ENCODE data around the gene WFIKKN2.

DNA sequence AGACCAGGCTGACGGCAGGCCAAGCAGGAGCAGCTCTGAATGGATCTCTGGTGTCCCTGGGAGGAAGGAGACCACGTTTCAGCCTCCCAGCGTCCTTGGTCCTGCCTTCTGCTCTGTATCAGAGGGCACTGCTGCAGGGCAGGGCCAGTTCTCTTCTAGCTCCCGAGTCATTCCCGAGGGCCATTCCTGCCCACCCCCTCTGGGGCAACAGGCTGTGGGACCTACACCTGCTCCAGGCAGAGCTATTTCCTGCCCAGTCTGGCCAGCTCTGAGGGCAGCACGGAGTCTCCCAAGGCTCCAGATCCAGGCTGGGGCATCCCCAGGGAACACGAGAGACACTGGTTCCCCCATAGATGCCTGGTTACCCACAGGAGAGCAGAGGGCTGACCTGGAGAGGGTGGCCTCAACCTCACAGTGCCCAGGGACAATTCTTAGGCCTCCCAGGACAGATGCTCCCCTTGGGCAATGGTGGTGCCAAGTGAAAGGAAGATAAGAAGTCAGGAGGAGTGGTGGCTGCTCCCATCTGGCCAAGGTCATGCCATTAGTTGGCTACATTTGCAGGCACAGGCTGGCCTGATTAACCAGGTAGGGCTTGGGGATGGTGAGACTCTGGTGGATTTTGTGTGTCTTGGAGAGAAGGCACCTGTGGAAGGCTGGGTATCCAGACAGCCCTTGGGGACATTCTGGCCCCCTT, 2.0 kb downstream of the WFIKKN2 start:
- TF ChIP-seq, protein P1, sequence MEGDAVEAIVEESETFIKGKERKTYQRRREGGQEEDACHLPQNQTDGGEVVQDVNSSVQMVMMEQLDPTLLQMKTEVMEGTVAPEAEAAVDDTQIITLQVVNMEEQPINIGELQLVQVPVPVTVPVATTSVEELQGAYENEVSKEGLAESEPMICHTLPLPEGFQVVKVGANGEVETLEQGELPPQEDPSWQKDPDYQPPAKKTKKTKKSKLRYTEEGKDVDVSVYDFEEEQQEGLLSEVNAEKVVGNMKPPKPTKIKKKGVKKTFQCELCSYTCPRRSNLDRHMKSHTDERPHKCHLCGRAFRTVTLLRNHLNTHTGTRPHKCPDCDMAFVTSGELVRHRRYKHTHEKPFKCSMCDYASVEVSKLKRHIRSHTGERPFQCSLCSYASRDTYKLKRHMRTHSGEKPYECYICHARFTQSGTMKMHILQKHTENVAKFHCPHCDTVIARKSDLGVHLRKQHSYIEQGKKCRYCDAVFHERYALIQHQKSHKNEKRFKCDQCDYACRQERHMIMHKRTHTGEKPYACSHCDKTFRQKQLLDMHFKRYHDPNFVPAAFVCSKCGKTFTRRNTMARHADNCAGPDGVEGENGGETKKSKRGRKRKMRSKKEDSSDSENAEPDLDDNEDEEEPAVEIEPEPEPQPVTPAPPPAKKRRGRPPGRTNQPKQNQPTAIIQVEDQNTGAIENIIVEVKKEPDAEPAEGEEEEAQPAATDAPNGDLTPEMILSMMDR (IDR thresholded peaks at IDR 0.05; ENCODE audit: low read length), result no peak
- TF ChIP-seq EZH2 (IDR thresholded peaks at IDR 0.05; ENCODE audit: borderline replicate concordance, low read length), result no peak

All from OCI-LY1 (cell line).